Loucy (cell line): ENCODE measurements around the gene MAML2.

ENCODE experiments used
- EZH2phosphoT487 ChIP-seq: fragments of 200-600 bp; IDR thresholded peaks from 2 replicates; pipeline ENCODE4 v1.6.1; 2018; ENCODE audit warnings: antibody characterized with exemption, mild to moderate bottlenecking, moderate library complexity, borderline replicate concordance
- TF ChIP-seq, protein P1 (sequence below): fragments of 200-600 bp; sonication (generic); conservative IDR thresholded peaks from 2 replicates; pipeline ENCODE4 v1.5.1; 2014; ENCODE audit warnings: mild to moderate bottlenecking, antibody characterized with exemption, low read length

DNA sequence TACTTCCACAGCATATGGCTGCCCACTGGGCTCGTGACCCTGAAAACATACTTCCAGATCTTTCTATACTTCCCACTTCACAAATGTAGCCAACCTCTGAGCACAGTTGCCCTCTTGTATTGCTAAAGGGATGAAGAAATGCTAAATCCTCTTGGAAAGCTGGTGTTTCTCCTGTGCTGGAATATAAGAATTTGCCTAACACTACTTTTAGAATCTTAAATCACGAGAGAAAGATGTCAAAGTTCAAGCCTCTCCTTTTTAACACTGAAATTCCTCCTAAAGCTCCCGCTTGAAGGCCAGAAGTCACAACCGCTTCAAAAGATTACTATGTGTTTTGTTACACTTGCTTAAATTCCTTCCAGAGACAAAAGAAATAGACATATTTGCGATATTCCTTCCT lies 21.9 kb downstream of the MAML2 start:
- TF ChIP-seq, protein P1, sequence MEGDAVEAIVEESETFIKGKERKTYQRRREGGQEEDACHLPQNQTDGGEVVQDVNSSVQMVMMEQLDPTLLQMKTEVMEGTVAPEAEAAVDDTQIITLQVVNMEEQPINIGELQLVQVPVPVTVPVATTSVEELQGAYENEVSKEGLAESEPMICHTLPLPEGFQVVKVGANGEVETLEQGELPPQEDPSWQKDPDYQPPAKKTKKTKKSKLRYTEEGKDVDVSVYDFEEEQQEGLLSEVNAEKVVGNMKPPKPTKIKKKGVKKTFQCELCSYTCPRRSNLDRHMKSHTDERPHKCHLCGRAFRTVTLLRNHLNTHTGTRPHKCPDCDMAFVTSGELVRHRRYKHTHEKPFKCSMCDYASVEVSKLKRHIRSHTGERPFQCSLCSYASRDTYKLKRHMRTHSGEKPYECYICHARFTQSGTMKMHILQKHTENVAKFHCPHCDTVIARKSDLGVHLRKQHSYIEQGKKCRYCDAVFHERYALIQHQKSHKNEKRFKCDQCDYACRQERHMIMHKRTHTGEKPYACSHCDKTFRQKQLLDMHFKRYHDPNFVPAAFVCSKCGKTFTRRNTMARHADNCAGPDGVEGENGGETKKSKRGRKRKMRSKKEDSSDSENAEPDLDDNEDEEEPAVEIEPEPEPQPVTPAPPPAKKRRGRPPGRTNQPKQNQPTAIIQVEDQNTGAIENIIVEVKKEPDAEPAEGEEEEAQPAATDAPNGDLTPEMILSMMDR: no peak
- TF ChIP-seq EZH2phosphoT487: no peak
